OCI-LY3 (cell line): ENCODE results near the gene NXPE3.

ENCODE experiments used
- CTCF ChIP-seq: fragments of 200-600, 300-600 bp; sonication (generic); IDR thresholded peaks from 2 replicates; pipeline ENCODE4 v1.5.1; 2014; ENCODE audit warnings: antibody characterized with exemption, low read length, low read depth
- EZH2phosphoT487 ChIP-seq: fragments of 200-600 bp; shearing (Covaris generic); IDR thresholded peaks from 2 replicates; pipeline ENCODE4 v1.6.1; 2018; ENCODE audit warnings: antibody characterized with exemption, mixed run types, low read depth

- TF ChIP-seq EZH2phosphoT487 (no peak), CTCF (no peak)
These were observed 67.7 kb downstream of the NXPE3 start for GRCh38 chr3:101846709-101847108.
